ENCODE data around the gene CC2D1A.

CC2D1A gene

GRCh38 chr19:13952931-13953531, 47.0 kb downstream of the CC2D1A start:
- in situ Hi-C loops (cut with MboI; ENCODE audit: low pct_unique_long_range_greater_than_20kb, low sequenced_read_pairs) = no loop called here
- DNase-seq = peak; percentile 38

DNA sequence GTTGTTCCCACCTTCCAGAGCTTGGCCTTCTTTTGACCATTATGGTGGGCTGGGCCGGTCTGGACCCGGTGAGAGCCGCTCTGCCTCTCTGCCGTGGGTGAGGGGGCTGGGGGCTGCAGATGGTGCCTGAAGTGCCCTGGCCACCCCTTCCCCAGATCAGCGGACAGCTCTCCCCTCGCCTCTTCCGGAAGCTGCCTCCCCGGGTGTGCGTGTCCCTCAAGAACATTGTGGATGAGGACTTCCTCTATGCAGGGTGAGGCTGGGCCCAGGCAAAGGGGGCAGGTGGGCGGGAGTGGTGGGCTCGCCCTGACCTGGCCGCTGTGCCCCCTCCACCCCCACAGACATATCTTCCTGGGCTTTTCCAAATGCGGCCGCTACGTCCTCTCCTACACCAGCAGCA, 48.2 kb downstream of the CC2D1A start:
- in situ Hi-C loops (cut with MboI; ENCODE audit: low pct_unique_long_range_greater_than_20kb, low sequenced_read_pairs) = no loop called here
- no peak for DNase-seq

- in situ Hi-C loops (cut with MboI; ENCODE audit: low pct_unique_long_range_greater_than_20kb, low sequenced_read_pairs) = no loop called here
- DNase-seq = no peak
Measured at GRCh38 chr19:13955662-13956364, 49.8 kb downstream of the CC2D1A start.

- no peak for DNase-seq
- in situ Hi-C loops (cut with MboI; ENCODE audit: low pct_unique_long_range_greater_than_20kb, low sequenced_read_pairs) = no loop called here
Measured at GRCh38 chr19:13956365-13956744, 50.4 kb downstream of the CC2D1A start.

GRCh38 chr19:13957051-13957450, 51.0 kb downstream of the CC2D1A start:
- no peak for DNase-seq
- in situ Hi-C loops (cut with MboI; ENCODE audit: low pct_unique_long_range_greater_than_20kb, low sequenced_read_pairs) = no loop called here

GRCh38 chr19:13958043-13958442, 52.0 kb downstream of the CC2D1A start:
- in situ Hi-C loops (cut with MboI; ENCODE audit: low pct_unique_long_range_greater_than_20kb, low sequenced_read_pairs) = no loop called here
- DNase-seq = no peak

- in situ Hi-C loops (cut with MboI; ENCODE audit: low pct_unique_long_range_greater_than_20kb, low sequenced_read_pairs) = no loop called here
- DNase-seq = no peak
Measured at GRCh38 chr19:13959141-13959961, 53.4 kb downstream of the CC2D1A start.

DNA sequence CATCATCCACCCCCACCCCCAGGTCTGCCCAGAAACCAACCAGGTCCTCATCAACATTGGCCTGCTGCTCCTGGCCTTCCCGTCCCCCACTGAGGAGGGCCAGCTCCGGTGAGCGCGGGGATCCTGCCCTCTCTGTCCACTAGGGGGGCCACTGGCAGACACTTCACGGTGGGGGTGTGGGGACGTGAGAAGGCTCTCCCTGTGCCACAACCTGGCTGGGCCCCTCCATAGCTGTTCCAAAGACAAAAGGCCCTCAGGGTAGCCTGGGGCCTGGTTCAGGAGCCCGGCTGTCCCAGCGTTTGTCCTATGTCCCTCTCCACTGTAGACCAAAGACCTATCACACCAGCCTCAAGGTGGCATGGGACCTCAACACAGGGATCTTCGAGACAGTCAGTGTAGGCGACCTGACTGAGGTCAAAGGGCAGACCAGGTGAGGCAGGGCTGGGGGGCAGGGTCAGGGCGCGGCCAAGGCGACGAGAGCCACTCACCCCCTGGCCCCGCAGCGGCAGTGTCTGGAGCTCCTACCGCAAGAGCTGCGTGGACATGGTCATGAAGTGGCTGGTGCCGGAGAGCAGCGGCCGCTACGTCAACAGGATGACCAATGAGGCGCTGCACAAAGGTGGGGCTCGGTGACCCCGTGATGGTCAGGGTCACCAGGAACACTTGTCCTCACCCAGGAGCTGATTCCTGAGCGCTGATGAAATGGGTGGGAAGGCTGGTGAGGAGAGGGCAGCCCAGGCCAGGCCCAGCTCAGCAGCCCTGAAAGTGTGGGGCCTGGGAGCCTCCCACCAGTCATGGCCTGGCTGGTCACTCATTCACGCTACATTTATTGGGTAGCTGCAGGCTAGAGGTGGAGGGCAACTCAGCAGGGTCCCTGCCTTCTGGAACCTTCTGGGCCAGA, 54.2 kb downstream of the CC2D1A start:
- in situ Hi-C loops (cut with MboI; ENCODE audit: low pct_unique_long_range_greater_than_20kb, low sequenced_read_pairs) = no loop called here

GRCh38 chr19:13960863-13961784, 55.1 kb downstream of the CC2D1A start:
- in situ Hi-C loops (cut with MboI; ENCODE audit: low pct_unique_long_range_greater_than_20kb, low sequenced_read_pairs) = no loop called here

More for the DNA sequence above, 54.2 kb downstream of the CC2D1A start:
- peak; percentile 27 for DNase-seq

GRCh38 chr19:13961826-13962698, 56.1 kb downstream of the CC2D1A start:
- no peak for DNase-seq
- in situ Hi-C loops (cut with MboI; ENCODE audit: low pct_unique_long_range_greater_than_20kb, low sequenced_read_pairs) = no loop called here

More at GRCh38 chr19:13960863-13961784, 55.1 kb downstream of the CC2D1A start:
- DNase-seq = no peak

- in situ Hi-C loops (cut with MboI; ENCODE audit: low pct_unique_long_range_greater_than_20kb, low sequenced_read_pairs) = no loop called here
- no peak for DNase-seq
Measured at GRCh38 chr19:13962699-13963602, 57.0 kb downstream of the CC2D1A start.

DNA sequence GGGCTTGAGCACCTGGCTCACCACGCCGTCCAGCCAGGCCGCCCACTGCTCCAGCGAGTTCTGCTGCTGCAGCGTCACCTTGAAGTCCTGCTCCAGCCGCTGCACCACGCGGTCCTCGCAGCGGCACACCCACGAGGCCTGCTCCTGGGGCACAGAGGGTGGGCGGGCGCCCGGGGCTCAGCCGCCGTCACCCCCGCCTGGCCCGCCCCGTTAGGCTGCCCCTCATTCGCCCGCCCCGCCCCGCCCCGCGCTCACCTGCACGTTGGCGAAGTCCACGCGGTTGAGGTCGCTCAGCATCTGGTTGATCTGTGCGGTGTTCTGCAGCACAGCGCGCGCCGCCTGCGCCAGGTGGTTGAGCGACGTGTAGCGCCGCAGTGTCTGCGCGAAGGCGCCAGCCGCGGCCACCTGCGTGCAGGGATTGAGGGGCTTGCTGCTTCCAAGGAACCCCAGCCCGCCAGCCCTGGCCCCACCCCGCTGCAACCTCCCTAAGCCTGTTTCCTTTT, 57.7 kb downstream of the CC2D1A start:
- in situ Hi-C loops (cut with MboI; ENCODE audit: low pct_unique_long_range_greater_than_20kb, low sequenced_read_pairs) = no loop called here
- no peak for DNase-seq

DNA sequence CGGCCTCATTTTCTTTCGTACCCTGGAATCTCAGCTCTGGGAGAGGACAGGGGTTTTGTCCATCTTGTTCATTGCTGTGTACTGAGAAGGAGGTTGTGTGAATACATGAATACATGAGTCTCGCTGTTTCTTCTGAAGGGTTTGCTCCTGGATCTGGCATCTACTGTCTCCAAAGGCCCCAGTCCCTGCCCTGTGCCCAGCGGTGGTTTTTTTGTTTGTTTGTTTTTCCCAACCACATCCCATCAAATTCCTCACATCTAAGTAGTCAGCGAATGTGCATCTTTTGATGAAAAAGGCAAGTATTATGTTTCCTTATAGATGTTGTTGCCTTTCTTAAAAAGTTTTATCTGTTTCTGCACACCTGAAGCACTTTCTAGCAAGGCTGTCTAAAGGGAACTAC, 58.8 kb downstream of the CC2D1A start:
- no peak for DNase-seq
- in situ Hi-C loops (cut with MboI; ENCODE audit: low pct_unique_long_range_greater_than_20kb, low sequenced_read_pairs) = no loop called here

DNA sequence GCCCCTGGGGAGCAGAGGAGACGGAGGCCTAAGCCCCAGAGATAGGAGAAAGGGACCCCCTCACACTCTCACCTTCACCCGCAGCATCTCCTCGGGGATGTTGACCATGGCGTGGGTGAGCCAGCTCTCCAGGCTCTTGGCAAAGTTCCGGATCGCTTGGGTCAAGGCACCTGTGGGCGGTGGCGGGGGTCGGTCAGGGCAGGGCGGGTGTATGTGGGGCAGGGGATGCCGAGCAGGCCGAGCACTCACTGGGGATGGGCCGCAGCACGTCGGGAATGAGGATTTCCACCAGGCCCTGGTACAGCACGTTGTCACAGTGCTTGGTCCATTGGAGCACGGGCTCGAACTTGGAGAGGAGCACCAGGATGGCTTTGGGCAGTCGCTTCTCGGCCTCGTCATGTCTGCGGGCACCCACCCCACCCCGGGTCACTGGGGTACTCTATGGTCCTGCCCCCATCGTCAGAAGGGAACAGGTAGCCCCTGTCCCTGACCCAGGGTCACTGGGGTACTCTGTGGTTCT, 59.4 kb downstream of the CC2D1A start:
- in situ Hi-C loops (cut with MboI; ENCODE audit: low pct_unique_long_range_greater_than_20kb, low sequenced_read_pairs) = no loop called here
- no peak for DNase-seq

DNA sequence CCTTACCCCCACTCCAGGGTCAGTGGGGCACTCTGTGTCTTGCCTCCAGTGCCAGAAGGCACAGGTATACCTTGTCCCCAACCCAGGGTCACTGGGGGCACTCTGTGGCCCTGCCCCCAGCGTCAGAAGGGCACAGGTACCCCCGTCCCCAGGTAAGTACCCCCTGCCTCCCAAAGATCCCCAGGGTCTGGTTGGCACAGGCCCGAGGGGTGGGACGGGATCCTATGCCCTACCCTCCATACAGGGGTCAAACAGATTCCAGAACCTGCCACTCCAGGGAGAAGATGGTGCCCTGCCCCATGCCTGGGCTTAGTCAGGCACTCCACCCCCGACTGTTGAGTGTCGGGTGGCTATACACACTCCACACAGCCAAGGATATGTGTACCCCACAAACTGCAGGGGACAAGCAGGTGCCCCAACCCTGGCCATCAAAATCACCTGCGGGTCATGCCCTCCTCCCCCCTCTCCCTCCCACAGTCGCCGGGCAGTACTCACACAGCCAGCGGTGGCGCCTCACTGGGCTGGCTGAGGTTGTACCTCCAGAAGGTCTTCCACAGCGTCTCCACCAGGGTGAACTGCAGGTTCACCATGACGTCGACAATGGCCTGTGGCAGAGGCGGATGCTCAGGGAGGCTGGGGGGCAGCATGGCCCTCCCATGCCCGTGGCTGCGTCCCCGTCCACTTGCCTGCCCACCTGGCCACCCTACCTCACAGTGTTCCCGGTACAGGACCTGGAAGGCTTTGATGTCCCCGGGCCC, 60.1 kb downstream of the CC2D1A start:
- in situ Hi-C loops (cut with MboI; ENCODE audit: low pct_unique_long_range_greater_than_20kb, low sequenced_read_pairs) = no loop called here
- DNase-seq = no peak

All from KBM-7 (cell line).